Measurements from ENCODE around the gene RNU1-2.
"Not testable (repeated sequence)": the region's sequence is repeated elsewhere in the genome, so short reads cannot be mapped to it uniquely, and the experiment has no call there.

RNU1-2 gene

GRCh38 chr1:16927256-16927655 lies 31.5 kb downstream of the RNU1-2 start:
- DNase-seq (ENCODE audit: low spot score) = no peak

- no peak for DNase-seq (ENCODE audit: low spot score)
Measured at GRCh38 chr1:16927711-16928485, 32.1 kb downstream of the RNU1-2 start.

GRCh38 chr1:16929146-16930041 lies 33.6 kb downstream of the RNU1-2 start:
- DNase-seq (ENCODE audit: low spot score) = not testable (repeated sequence)

- DNase-seq (ENCODE audit: low spot score) = not testable (repeated sequence)
Measured at GRCh38 chr1:16931206-16931934, 35.6 kb downstream of the RNU1-2 start.

GRCh38 chr1:16933945-16934344 lies 38.2 kb downstream of the RNU1-2 start:
- DNase-seq (ENCODE audit: low spot score) = not testable (repeated sequence)

GRCh38 chr1:16936580-16936979 lies 40.8 kb downstream of the RNU1-2 start:
- DNase-seq (ENCODE audit: low spot score) = not testable (repeated sequence)

- DNase-seq (ENCODE audit: low spot score) = no peak
Measured at GRCh38 chr1:16938351-16939321, 42.9 kb downstream of the RNU1-2 start.

GRCh38 chr1:16939386-16940180 lies 43.8 kb downstream of the RNU1-2 start:
- DNase-seq (ENCODE audit: low spot score) = not testable (repeated sequence)

- DNase-seq (ENCODE audit: low spot score) = no peak
Measured at GRCh38 chr1:16944038-16944437, 48.3 kb downstream of the RNU1-2 start.

GRCh38 chr1:16945512-16945911 lies 49.7 kb downstream of the RNU1-2 start:
- DNase-seq (ENCODE audit: low spot score) = not testable (repeated sequence)
